Measurements from ENCODE around the gene OVOL2. TPM values are rescaled to one million over a fixed set of nuclear protein-coding genes. Genes with fewer than 3 reads are reported as not detected.

Gene OVOL2
- total and polyA plus RNA-seq, 2 of the 4 experiments (the other 2 are of a cell fraction) = not detected

DNA sequence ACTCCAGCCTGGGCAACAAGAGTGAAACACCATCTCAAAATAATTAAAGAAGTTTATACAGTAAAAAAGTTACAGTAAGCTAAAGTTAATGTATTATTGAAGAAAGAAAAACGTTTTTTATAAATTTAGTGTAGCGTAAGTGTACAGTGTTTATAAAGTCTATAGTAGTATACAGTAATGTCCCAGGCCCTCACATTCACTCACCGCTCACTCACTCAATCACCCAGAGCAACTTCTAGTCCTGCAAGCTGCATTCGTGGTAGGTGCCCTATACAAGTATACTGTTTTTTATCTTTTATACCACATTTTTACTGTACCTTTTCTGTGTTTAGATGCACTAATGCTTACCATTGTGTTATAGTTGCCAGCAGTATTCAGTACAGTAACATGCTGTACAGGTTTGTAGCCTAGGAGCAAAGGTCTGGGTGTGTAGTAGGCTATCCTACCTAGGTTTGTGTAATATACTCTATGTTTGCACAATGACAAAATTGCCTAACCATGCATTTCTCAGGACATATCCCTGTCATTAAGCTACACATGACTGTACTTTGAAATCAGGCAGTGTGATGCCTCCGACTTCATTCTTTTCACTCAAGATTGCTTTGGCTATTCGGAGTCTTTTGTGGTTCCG, 72.2 kb downstream of the OVOL2 start:
- no peak overlapping the region for H3K4me3 ChIP-seq (ENCODE audit: insufficient read depth, low read depth, low read length)
- no peak overlapping the region for H3K27ac ChIP-seq (ENCODE audit: insufficient read depth, low read length)
- H3K36me3 ChIP-seq (ENCODE audit: control insufficient read depth, insufficient read depth, low read length) = peaks cover 2% of the 10 kb centered on the region; the same call in 1 of the 2 replicates
- no peak overlapping the region for H3K56ac ChIP-seq (ENCODE audit: extremely low read depth, insufficient read depth, low read length)
- no peak for TF ChIP-seq CEBPB (IDR thresholded peaks at IDR 0.05; ENCODE audit: low read depth, low read length)
- no peak for TF ChIP-seq RCOR1 (IDR thresholded peaks at IDR 0.05; ENCODE audit: insufficient replicate concordance, low read length)
- TF ChIP-seq BHLHE40 (IDR thresholded peaks at IDR 0.05; ENCODE audit: low read depth, low read length) = no peak
- TF ChIP-seq ELK1 (IDR thresholded peaks at IDR 0.05; ENCODE audit: borderline replicate concordance, low read depth, low read length) = no peak
- no peaks in the 10 kb centered on the region for H3K27me3 ChIP-seq (ENCODE audit: control insufficient read depth, insufficient read depth, low read length)
- in situ Hi-C loops (cut with MboI; ENCODE audit: low sequenced_read_pairs) = no loop called here
- intact Hi-C loops (cut with micrococcal nuclease) = no loop called here
- no peak overlapping the region for H2AK5ac ChIP-seq (ENCODE audit: low read depth, low read length)
- no peak overlapping the region for H4K91ac ChIP-seq (ENCODE audit: insufficient read depth, low read depth, low read length)
- ATAC-seq (ENCODE audit: low read depth) = no peak
- no peak overlapping the region for H3K18ac ChIP-seq (ENCODE audit: low read depth, low read length)
- H3K23ac ChIP-seq (ENCODE audit: low read depth, low read length) = no peak overlapping the region
- no peak overlapping the region for H3K14ac ChIP-seq (replicated peaks; ENCODE audit: low read depth, low read length)
- H3K4me1 ChIP-seq (ENCODE audit: control insufficient read depth, insufficient read depth, low read length) = peaks cover 4% of the 10 kb centered on the region; the same call in 1 of the 2 replicates
- H2BK120ac ChIP-seq (ENCODE audit: low read depth, low read length) = no peak overlapping the region
- no peaks in the 10 kb centered on the region for H3K9me3 ChIP-seq (ENCODE audit: control insufficient read depth, insufficient read depth, low read length)
- no peak overlapping the region for H2BK20ac ChIP-seq (ENCODE audit: low read depth, low read length)
- H2AFZ ChIP-seq (replicated peaks; ENCODE audit: low read length, poor library complexity) = no peak overlapping the region
- BruUV-seq (replicated peaks) = no TSS peak
- CTCF ChIA-PET = interaction anchor here (0.6 kb wide), 1 partner anchor 7 kb away, joined by 5 read pairs; no protein-coding TSS in a partner anchor
- WGBS, 2 experiments (ENCODE audit: extremely low coverage in 2 of 2, insufficient read length in 1 of 2) = 100% methylated on average over 2 of the region's 7 CpGs; no CpG with 5 or more reads in 1 of the 2 experiments
- 0 out of 2 replicates have a peak, but pooled peaks cover 3% of the 10 kb centered on the region for H3K9me1 ChIP-seq (ENCODE audit: insufficient read depth, low read length)
- H4K8ac ChIP-seq (ENCODE audit: low read depth in 2 of 2, low read length in 2 of 2) = no peak overlapping the region
- no peak overlapping the region for H4K5ac ChIP-seq (ENCODE audit: low read depth, low read length)
- no peak for DNase-seq
- POLR2A ChIA-PET (ENCODE audit: unreplicated experiment) = no interaction called here
- no peak overlapping the region for H2BK15ac ChIP-seq (ENCODE audit: low read depth, low read length)
- no peak overlapping the region for H2AK9ac ChIP-seq (replicated peaks; ENCODE audit: low read depth, low read length, poor library complexity)
- no peaks in the 10 kb centered on the region for H4K20me1 ChIP-seq (ENCODE audit: insufficient read depth, low read length)
- peaks cover 2 to 12% of the 10 kb centered on the region in 2 experiments; a peak in 3 of 4 replicates for H3K79me1 ChIP-seq (ENCODE audit: low read depth in 1 of 2, low read length in 2 of 2)
- H3K4ac ChIP-seq (ENCODE audit: low read depth, low read length) = no peak overlapping the region
- H2BK5ac ChIP-seq (ENCODE audit: low read depth, low read length, poor library complexity, severe bottlenecking) = no peak overlapping the region
- no peak overlapping the region for H3K9ac ChIP-seq (ENCODE audit: low read depth, low read length)
- no peak overlapping the region for H3K4me2 ChIP-seq (ENCODE audit: low read depth, low read length)
- dilution Hi-C loops (cut with HindIII; ENCODE audit: low sequenced_read_pairs, unreplicated experiment) = no loop called here

Measured in IMR-90 (cell line).